A673 (cell line): ENCODE measurements around the gene PID1. TPM values are rescaled to one million over a fixed set of nuclear protein-coding genes. Genes with fewer than 3 reads are reported as not detected.

Source experiments
- Bru-seq: library from RNA; stranded (reverse); fragments of 400-500 nt; gene quantifications from one replicate; lab custom pipeline; 2021; lab: Mats Ljungman, UMichigan
- BruChase-seq, 2 experiments: library from RNA; stranded (reverse); fragments of 400-500 nt; gene quantifications; one replicate each; lab custom pipeline; 2021; lab: Mats Ljungman, UMichigan
- BruUV-seq: library from RNA; stranded (reverse); fragments of 400-500 nt; replicated peaks from 2 replicates; lab custom pipeline; 2021; lab: Mats Ljungman, UMichigan
- CTCF ChIA-PET: fragments of 300-600 bp; sonication (Branson Sonifier 250); formaldehyde crosslinking; loops from one replicate; lab custom pipeline; 2022; ENCODE audit warnings: antibody characterized with exemption; lab: Charles Lee
- POLR2A ChIA-PET: fragments of 300-600 bp; sonication (Branson Sonifier 250); formaldehyde crosslinking; loops from one replicate; lab custom pipeline; 2022; ENCODE audit warnings: antibody characterized with exemption; ENCODE audit not compliant: low non-redundant PET; lab: Charles Lee
- DNase-seq: peaks from one replicate; pipeline ENCODE4 v3.0.0-alpha.2; 2015; ENCODE audit warnings: low spot score
- H3K27ac ChIP-seq: fragments of 200-600 bp; sonication (generic); 2 replicates; pipeline ENCODE4 v1.5.1; 2016; ENCODE audit warnings: mixed run types, low read depth, mild to moderate bottlenecking, mixed read lengths, antibody characterized with exemption, low read length; ENCODE audit not compliant: poor library complexity, severe bottlenecking
- H3K27me3 ChIP-seq: fragments of 200-600 bp; sonication (generic); replicated peaks from 2 replicates; pipeline ENCODE4 v1.6.1; 2017; ENCODE audit warnings: mixed run types, low read depth, mild to moderate bottlenecking, mixed read lengths, antibody characterized with exemption, low read length; ENCODE audit not compliant: insufficient read depth, poor library complexity
- H3K36me3 ChIP-seq: fragments of 200-600 bp; sonication (generic); 2 replicates; pipeline ENCODE4 v1.6.1; 2016; ENCODE audit warnings: mixed run types, mild to moderate bottlenecking, mixed read lengths, antibody characterized with exemption, low read length; ENCODE audit not compliant: insufficient read depth, poor library complexity, severe bottlenecking
- H3K4me1 ChIP-seq: fragments of 200-600 bp; sonication (generic); 2 replicates; pipeline ENCODE4 v1.6.1; 2017; ENCODE audit warnings: mixed run types, mild to moderate bottlenecking, mixed read lengths, antibody characterized with exemption, low read length; ENCODE audit not compliant: insufficient read depth, poor library complexity, severe bottlenecking
- H3K4me3 ChIP-seq: fragments of 200-600 bp; sonication (generic); 2 replicates; pipeline ENCODE4 v1.5.1; 2016; ENCODE audit warnings: low read depth, mixed run types, mild to moderate bottlenecking, mixed read lengths, low read length; ENCODE audit not compliant: poor library complexity, severe bottlenecking
- H3K9me3 ChIP-seq: fragments of 200-600 bp; sonication (generic); 2 replicates; pipeline ENCODE4 v1.6.1; 2016; ENCODE audit warnings: mixed run types, low read depth, mild to moderate bottlenecking, mixed read lengths, antibody characterized with exemption, low read length; ENCODE audit not compliant: poor library complexity, severe bottlenecking
- CTCF ChIP-seq: fragments of 300-800, 200-600 bp; sonication (generic); conservative IDR thresholded peaks from 2 replicates; pipeline ENCODE4 v1.5.1; 2017; ENCODE audit warnings: low read depth, mild to moderate bottlenecking, antibody characterized with exemption, low read length, moderate library complexity, mixed read lengths
- EZH2 ChIP-seq: fragments of 200-600 bp; sonication (generic); IDR thresholded peaks from 2 replicates; pipeline ENCODE4 v1.6.1; 2017; ENCODE audit warnings: borderline replicate concordance, low read depth, mild to moderate bottlenecking, mixed read lengths, antibody characterized with exemption, low read length; ENCODE audit not compliant: poor library complexity, severe bottlenecking
- intact Hi-C: fragments of 100-400 bp; cut with micrococcal nuclease; formaldehyde crosslinking; loops from one replicate; pipeline ENCODE4 v1.10.0; 2022; ENCODE audit not compliant: unreplicated experiment
- long read RNA-seq: library from polyadenylated mRNA; stranded (forward); transcript quantifications from one replicate; pipeline ENCODE4 v2.0.0, GENCODE V29; 2022
- total RNA-seq: library from RNA; stranded (reverse); gene quantifications from 2 replicates; pipeline ENCODE4 v1.2.3, GENCODE V29; 2021

Gene PID1
- 1.5 and 1.9 TPM in 2 replicates for total RNA-seq
- percentile 41 among the genes with signal in this experiment for Bru-seq, nascent RNA
- BruChase-seq, experiment 1, labeled RNA remaining after a 2-hour chase, result percentile 39 among the genes with signal in this experiment
- BruChase-seq, experiment 2, labeled RNA remaining after a 6-hour chase, result percentile 34 among the genes with signal in this experiment
- long read RNA-seq, partial matches to known transcripts, result 0 of 4 reads
- long read RNA-seq, other reads (novel, unspliced or antisense), result 1 of 4 reads

- BruUV-seq, result no TSS peak
- H3K36me3 ChIP-seq, result no peaks in the 10 kb centered on the region
- DNase-seq, result peak; percentile 41
- ChIA-PET POLR2A (no interaction called here), CTCF (no interaction called here)
- intact Hi-C loops, result loop anchor here (5.0 to 10.0 kb wide), 3 partner anchors 317 to 1336 kb away; no protein-coding TSS in a partner anchor
- no peak within 1 kb of the TSS for H3K27ac ChIP-seq
- peaks cover 7% of the 10 kb centered on the region for H3K27me3 ChIP-seq
- H3K4me3 ChIP-seq, result peak within 1 kb of the TSS; percentile 46
- no peak for TF ChIP-seq CTCF
- no peak for TF ChIP-seq EZH2
- peaks cover 5% of the 10 kb centered on the region for H3K4me1 ChIP-seq
- no peaks in the 10 kb centered on the region for H3K9me3 ChIP-seq
Observed at GRCh38 chr2:229270551-229271410, at the start of gene PID1. Gene PID1 (minus strand): TSS chr2:229271287. CDS start chr2:229271043, 244 bp downstream.

- Histone ChIP-seq H3K9me3 (no peaks in the 10 kb centered on the region), H3K4me3 (no peak overlapping the region), H3K4me1 (no peaks in the 10 kb centered on the region), H3K27me3 (no peaks in the 10 kb centered on the region), H3K27ac (no peak overlapping the region), H3K36me3 (no peaks in the 10 kb centered on the region)
- CTCF ChIA-PET, result no interaction called here
- TF ChIP-seq CTCF (no peak), EZH2 (no peak)
- no peak for DNase-seq
- BruUV-seq, result no TSS peak
- intact Hi-C loops, result no loop called here
- POLR2A ChIA-PET, result no interaction called here
Observed at GRCh38 chr2:229319558-229319957, 48.5 kb upstream of the PID1 start.

- ChIA-PET POLR2A (no interaction called here), CTCF (no interaction called here)
- no TSS peak for BruUV-seq
- H3K27me3 ChIP-seq, result no peaks in the 10 kb centered on the region
- H3K4me1 ChIP-seq, result no peaks in the 10 kb centered on the region
- H3K9me3 ChIP-seq, result no peaks in the 10 kb centered on the region
- intact Hi-C loops, result no loop called here
- TF ChIP-seq EZH2, result no peak
- TF ChIP-seq CTCF, result no peak
- no peak overlapping the region for H3K27ac ChIP-seq
- no peaks in the 10 kb centered on the region for H3K36me3 ChIP-seq
- DNase-seq, result no peak
- H3K4me3 ChIP-seq, result no peak overlapping the region
Observed at GRCh38 chr2:229314117-229314516, 43.0 kb upstream of the PID1 start.
